Measurements from ENCODE around the gene PRDM16. TPM values are rescaled to one million over a fixed set of nuclear protein-coding genes. Genes with fewer than 3 reads are reported as not detected.

Gene PRDM16
- total and polyA plus RNA-seq, 2 donors (not counting 1 experiment from before 2014, with no cell fraction given), result 0.03 to 0.12 TPM

GRCh38 chr1:3363756-3364155 is 294.8 kb downstream of the PRDM16 start:
- 91% methylated on average over 9 of the region's 16 CpGs for WGBS (ENCODE audit: insufficient coverage)
- no peak for ATAC-seq (ENCODE audit: low read depth)
- Histone ChIP-seq H3K9ac (ENCODE audit: low read length) (no peak overlapping the region), H3K27ac (ENCODE audit: low read length in 2 of 2) (no peak overlapping the region), H4K20me1 (ENCODE audit: control insufficient read depth, insufficient read depth, low read length, poor library complexity, severe bottlenecking) (no peaks in the 10 kb centered on the region), H2AFZ (ENCODE audit: insufficient read depth, low read depth, low read length, poor library complexity, severe bottlenecking) (no peak overlapping the region), H3K27me3 (replicated peaks in 1 of 4; ENCODE audit: control extremely low read depth in 1 of 4, control insufficient read depth in 3 of 4, insufficient read depth in 4 of 4, low read length in 3 of 4) (no peaks in the 10 kb centered on the region), H3K79me2 (ENCODE audit: control insufficient read depth, insufficient read depth, low read length) (no peaks in the 10 kb centered on the region), H3K4me1 (ENCODE audit: control insufficient read depth in 2 of 2, insufficient read depth in 2 of 2, low read length in 2 of 2) (no peaks in the 10 kb centered on the region), H3K36me3 (replicated peaks in 1 of 2; ENCODE audit: control extremely low read depth in 1 of 2, control insufficient read depth in 1 of 2, extremely low read depth in 1 of 2, insufficient read depth in 2 of 2, low read length in 1 of 2) (no peaks in the 10 kb centered on the region), H3K4me3 (ENCODE audit: control extremely low read depth in 1 of 5, extremely low read depth in 1 of 5, insufficient read depth in 1 of 5, low read depth in 2 of 5, low read length in 4 of 5) (no peak overlapping the region), H3K9me3 (ENCODE audit: control extremely low read depth in 1 of 3, control insufficient read depth in 2 of 3, insufficient read depth in 1 of 3, low read length in 2 of 3) (no peaks in the 10 kb centered on the region), H3K4me2 (replicated peaks; ENCODE audit: low read depth, low read length, poor library complexity, severe bottlenecking) (no peak overlapping the region)
- TF ChIP-seq, protein P1, sequence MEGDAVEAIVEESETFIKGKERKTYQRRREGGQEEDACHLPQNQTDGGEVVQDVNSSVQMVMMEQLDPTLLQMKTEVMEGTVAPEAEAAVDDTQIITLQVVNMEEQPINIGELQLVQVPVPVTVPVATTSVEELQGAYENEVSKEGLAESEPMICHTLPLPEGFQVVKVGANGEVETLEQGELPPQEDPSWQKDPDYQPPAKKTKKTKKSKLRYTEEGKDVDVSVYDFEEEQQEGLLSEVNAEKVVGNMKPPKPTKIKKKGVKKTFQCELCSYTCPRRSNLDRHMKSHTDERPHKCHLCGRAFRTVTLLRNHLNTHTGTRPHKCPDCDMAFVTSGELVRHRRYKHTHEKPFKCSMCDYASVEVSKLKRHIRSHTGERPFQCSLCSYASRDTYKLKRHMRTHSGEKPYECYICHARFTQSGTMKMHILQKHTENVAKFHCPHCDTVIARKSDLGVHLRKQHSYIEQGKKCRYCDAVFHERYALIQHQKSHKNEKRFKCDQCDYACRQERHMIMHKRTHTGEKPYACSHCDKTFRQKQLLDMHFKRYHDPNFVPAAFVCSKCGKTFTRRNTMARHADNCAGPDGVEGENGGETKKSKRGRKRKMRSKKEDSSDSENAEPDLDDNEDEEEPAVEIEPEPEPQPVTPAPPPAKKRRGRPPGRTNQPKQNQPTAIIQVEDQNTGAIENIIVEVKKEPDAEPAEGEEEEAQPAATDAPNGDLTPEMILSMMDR (IDR thresholded peaks at IDR 0.05), result no peak
- TF ChIP-seq EZH2 (IDR thresholded peaks at IDR 0.05; ENCODE audit: borderline replicate concordance, insufficient read depth, low read depth, low read length, poor library complexity, severe bottlenecking), result no peak
- ChIA-PET CTCF (no interaction called here), POLR2A (no interaction called here)
- intact Hi-C loops (cut with micrococcal nuclease), result no loop called here
- no peak for DNase-seq
- H3K27me3 Mint-ChIP-seq, result peaks cover 7% of the 10 kb centered on the region
- no peak overlapping the region for H3K4me3 Mint-ChIP-seq
- no peaks in the 10 kb centered on the region for H3K4me1 Mint-ChIP-seq
- no peak overlapping the region for H3K27ac Mint-ChIP-seq
- no peaks in the 10 kb centered on the region for H3K9me3 Mint-ChIP-seq (ENCODE audit: insufficient read depth)

GRCh38 chr1:3364551-3364950 is 295.5 kb downstream of the PRDM16 start:
- peaks cover 7% of the 10 kb centered on the region for H3K27me3 Mint-ChIP-seq
- no peak for DNase-seq
- no peaks in the 10 kb centered on the region for H3K4me1 Mint-ChIP-seq
- Histone ChIP-seq H2AFZ (ENCODE audit: insufficient read depth, low read depth, low read length, poor library complexity, severe bottlenecking) (no peak overlapping the region), H3K4me2 (replicated peaks; ENCODE audit: low read depth, low read length, poor library complexity, severe bottlenecking) (no peak overlapping the region), H3K4me1 (ENCODE audit: control insufficient read depth in 2 of 2, insufficient read depth in 2 of 2, low read length in 2 of 2) (no peaks in the 10 kb centered on the region), H3K9ac (ENCODE audit: low read length) (no peak overlapping the region), H3K79me2 (ENCODE audit: control insufficient read depth, insufficient read depth, low read length) (no peaks in the 10 kb centered on the region), H3K36me3 (replicated peaks in 1 of 2; ENCODE audit: control extremely low read depth in 1 of 2, control insufficient read depth in 1 of 2, extremely low read depth in 1 of 2, insufficient read depth in 2 of 2, low read length in 1 of 2) (no peaks in the 10 kb centered on the region), H3K27ac (ENCODE audit: low read length in 2 of 2) (no peak overlapping the region), H3K9me3 (ENCODE audit: control extremely low read depth in 1 of 3, control insufficient read depth in 2 of 3, insufficient read depth in 1 of 3, low read length in 2 of 3) (no peaks in the 10 kb centered on the region), H3K4me3 (ENCODE audit: control extremely low read depth in 1 of 5, extremely low read depth in 1 of 5, insufficient read depth in 1 of 5, low read depth in 2 of 5, low read length in 4 of 5) (no peak overlapping the region), H3K27me3 (replicated peaks in 1 of 4; ENCODE audit: control extremely low read depth in 1 of 4, control insufficient read depth in 3 of 4, insufficient read depth in 4 of 4, low read length in 3 of 4) (no peaks in the 10 kb centered on the region), H4K20me1 (ENCODE audit: control insufficient read depth, insufficient read depth, low read length, poor library complexity, severe bottlenecking) (no peaks in the 10 kb centered on the region)
- 19% methylated on average over 18 of the region's 18 CpGs for WGBS (ENCODE audit: insufficient coverage)
- TF ChIP-seq, protein P1 (IDR thresholded peaks at IDR 0.05), result no peak
- TF ChIP-seq EZH2 (IDR thresholded peaks at IDR 0.05; ENCODE audit: borderline replicate concordance, insufficient read depth, low read depth, low read length, poor library complexity, severe bottlenecking), result no peak
- no peaks in the 10 kb centered on the region for H3K9me3 Mint-ChIP-seq (ENCODE audit: insufficient read depth)
- intact Hi-C loops (cut with micrococcal nuclease), result no loop called here
- H3K4me3 Mint-ChIP-seq, result no peak overlapping the region
- H3K27ac Mint-ChIP-seq, result no peak overlapping the region
- ChIA-PET CTCF (no interaction called here), POLR2A (no interaction called here)
- no peak for ATAC-seq (ENCODE audit: low read depth)
